B cell (primary cell): ENCODE data around the gene UBE4A. TPM values are rescaled to one million over a fixed set of nuclear protein-coding genes. Genes with fewer than 3 reads are reported as not detected.

Source experiments
- ATAC-seq: fragments of 200-7000 bp; cut with Tn5 transposase; one replicate; pipeline ENCODE4 v1.10.0; 2021; ENCODE audit warnings: low read depth, mild to moderate bottlenecking, moderate number of reproducible peaks, moderate library complexity
- CTCF ChIA-PET: fragments of 350-600 bp; sonication (Branson Sonifier 250); formaldehyde crosslinking; loops from one replicate; lab custom pipeline; 2021; ENCODE audit warnings: antibody characterized with exemption, inconsistent platforms; lab: Charles Lee
- POLR2A ChIA-PET: fragments of 350-600 bp; sonication (Branson Sonifier 250); formaldehyde crosslinking; loops from one replicate; lab custom pipeline; 2021; ENCODE audit warnings: antibody characterized with exemption; lab: Charles Lee
- DNase-seq: peaks from one replicate; pipeline ENCODE4 v3.0.0; 2013
- H2AFZ ChIP-seq: 2 replicates; pipeline ENCODE4 v1.6.1; 2012; ENCODE audit warnings: mild to moderate bottlenecking, low read depth, low read length; ENCODE audit not compliant: insufficient read depth, poor library complexity, severe bottlenecking
- H3K27ac ChIP-seq, 2 donors: 1 replicate in 1 of 2; 2 replicates in 1 of 2; pipeline ENCODE4 v1.5.1; 2012 to 2013; ENCODE audit warnings: low read length in 2 of 2, mild to moderate bottlenecking in 2 of 2, moderate library complexity in 1 of 2
- H3K27me3 ChIP-seq, 4 experiments: fragments of 200-600 bp in 1 of 4; sonication (generic) in 1 of 4; replicated peaks in 1 of 4; 1 replicate in 2 of 4; 2 replicates in 2 of 4; pipeline versions ENCODE4 v1.6.1 to v1.7.0; 2013 to 2016; ENCODE audit warnings: low read length in 3 of 4, mild to moderate bottlenecking in 2 of 4, mixed read lengths in 1 of 4, moderate library complexity in 1 of 4; ENCODE audit not compliant: insufficient read depth in 4 of 4, control insufficient read depth in 3 of 4; ENCODE audit errors: control extremely low read depth in 1 of 4
- H3K36me3 ChIP-seq, 2 experiments: replicated peaks in 1 of 2; 1 replicate in 1 of 2; 2 replicates in 1 of 2; pipeline versions ENCODE4 v1.6.1 to v1.7.1; 2013; ENCODE audit warnings: low read length in 1 of 2; ENCODE audit not compliant: insufficient read depth in 2 of 2, control insufficient read depth in 1 of 2; ENCODE audit errors: control extremely low read depth in 1 of 2, extremely low read depth in 1 of 2
- H3K4me1 ChIP-seq, 2 donors: fragments of 200-600 bp in 1 of 2; sonication (generic) in 1 of 2; 1 replicate in 1 of 2; 2 replicates in 1 of 2; pipeline versions ENCODE4 v1.5.1 to v1.6.1; 2013 to 2017; ENCODE audit warnings: low read length in 2 of 2; ENCODE audit not compliant: control insufficient read depth in 2 of 2, insufficient read depth in 2 of 2
- H3K4me2 ChIP-seq: replicated peaks from 2 replicates; pipeline ENCODE3; 2012; ENCODE audit warnings: mild to moderate bottlenecking, low read depth, low read length; ENCODE audit not compliant: poor library complexity, severe bottlenecking
- H3K4me3 ChIP-seq, 5 experiments: fragments of 200-600 bp in 1 of 5; sonication (generic) in 1 of 5; 1 replicate in 3 of 5; 2 replicates in 2 of 5; pipeline versions ENCODE4 v1.5.1 to v1.7.0; 2011 to 2016; ENCODE audit warnings: low read length in 4 of 5, mild to moderate bottlenecking in 4 of 5, low read depth in 2 of 5, control low read depth in 1 of 5, moderate library complexity in 1 of 5; ENCODE audit not compliant: insufficient read depth in 1 of 5; ENCODE audit errors: control extremely low read depth in 1 of 5, extremely low read depth in 1 of 5
- H3K79me2 ChIP-seq: fragments of 200-600 bp; sonication (generic); one replicate; pipeline ENCODE4 v1.6.0; 2016; ENCODE audit warnings: low read length; ENCODE audit not compliant: control insufficient read depth, insufficient read depth
- H3K9ac ChIP-seq: fragments of 200-600 bp; sonication (generic); 2 replicates; pipeline ENCODE4 v1.6.1; 2017; ENCODE audit warnings: mild to moderate bottlenecking, low read length, moderate library complexity
- H3K9me3 ChIP-seq, 3 donors: one replicate each; pipeline versions ENCODE4 v1.6.1 to v1.7.1; 2013; ENCODE audit warnings: low read length in 2 of 3; ENCODE audit not compliant: control insufficient read depth in 2 of 3, insufficient read depth in 1 of 3; ENCODE audit errors: control extremely low read depth in 1 of 3
- H4K20me1 ChIP-seq: 2 replicates; pipeline ENCODE4 v1.6.0; 2012; ENCODE audit warnings: mild to moderate bottlenecking, low read length; ENCODE audit not compliant: insufficient read depth, control insufficient read depth, poor library complexity, severe bottlenecking
- H3K27ac Mint-ChIP-seq: one replicate; pipeline ENCODE4 v1.8.0; 2021; ENCODE audit warnings: mixed read lengths
- H3K27me3 Mint-ChIP-seq: one replicate; pipeline ENCODE4 v1.8.0; 2021; ENCODE audit warnings: mixed read lengths
- H3K4me1 Mint-ChIP-seq: one replicate; pipeline ENCODE4 v1.8.0; 2021; ENCODE audit warnings: mixed read lengths
- H3K4me3 Mint-ChIP-seq: one replicate; pipeline ENCODE4 v1.8.0; 2021; ENCODE audit warnings: mixed read lengths
- H3K9me3 Mint-ChIP-seq: one replicate; pipeline ENCODE4 v1.8.0; 2022; ENCODE audit warnings: mixed read lengths; ENCODE audit not compliant: insufficient read depth
- CTCF ChIP-seq: fragments of 200-600 bp; IDR thresholded peaks from one replicate; pipeline ENCODE4 v1.8.0; 2022; ENCODE audit warnings: antibody characterized with exemption, mild to moderate bottlenecking
- EZH2 ChIP-seq: IDR thresholded peaks from 2 replicates; pipeline ENCODE4 v1.6.1; 2012; ENCODE audit warnings: borderline replicate concordance, low read depth, mild to moderate bottlenecking, moderate library complexity, low read length; ENCODE audit not compliant: insufficient read depth, poor library complexity, severe bottlenecking
- WGBS: methylation state at CpG from one replicate; pipeline ENCODE4 v1.1.5; 2013; ENCODE audit warnings: missing lambda C conversion rate; ENCODE audit not compliant: insufficient coverage; 5-methylcytosine and 5-hydroxymethylcytosine counted together
- intact Hi-C: fragments of 100-400 bp; cut with micrococcal nuclease; formaldehyde crosslinking; loops from one replicate; pipeline ENCODE4 v1.10.0; 2022
- polyA plus RNA-seq: library from polyadenylated mRNA; depleted of rRNA; stranded (reverse); fragments of >200 nt; gene quantifications from 2 replicates; pipeline ENCODE4 v1.2.3, GENCODE V29; 2012
- total RNA-seq, 2 donors: library from RNA; stranded (reverse); fragments of 120-200 nt in 1 of 2; gene quantifications; 1 replicate in 1 of 2; 2 replicates in 1 of 2; pipeline versions ENCODE4 v1.2.3 to v1.2.4, GENCODE V29; 2013 to 2022

UBE4A gene
- total and polyA plus RNA-seq, 2 donors (not counting 1 experiment from before 2014, with no cell fraction given), result 14.7 to 37.3 TPM

GRCh38 chr11:118436639-118437207 is 77.3 kb downstream of the UBE4A start:
- intact Hi-C loops, result loop anchor here (1.0 to 10.0 kb wide), 7 partner anchors 52 to 619 kb away; partner anchors contain the start of genes ARCN1, DDX6, MPZL3 and UBE4A
- no peak for DNase-seq
- WGBS, result 0% methylated on average over 50 of the region's 55 CpGs

More at GRCh38 chr11:118436639-118437207, 77.3 kb downstream of the UBE4A start:
- peaks cover 29 to 32% of the 10 kb centered on the region in 2 donors for H3K4me1 ChIP-seq
- H2AFZ ChIP-seq, result peak overlapping the region; percentile 54
- H3K4me3 Mint-ChIP-seq, result peak overlapping the region; percentile 96
- H3K4me1 Mint-ChIP-seq, result peaks cover 49% of the 10 kb centered on the region
- H4K20me1 ChIP-seq, result peaks cover 45% of the 10 kb centered on the region
- H3K27me3 Mint-ChIP-seq, result no peaks in the 10 kb centered on the region
- H3K4me3 ChIP-seq, result peak overlapping the region; percentile 66 to 89 (median 80)
- H3K4me2 ChIP-seq, result peak overlapping the region; percentile 95
- peak overlapping the region; percentile 95 for H3K27ac Mint-ChIP-seq
- H3K9me3 Mint-ChIP-seq, result no peaks in the 10 kb centered on the region
- no peak for TF ChIP-seq CTCF
- no peak for TF ChIP-seq EZH2
- H3K9me3 ChIP-seq, result no peaks in the 10 kb centered on the region
- peak overlapping the region; percentile 77 for H3K9ac ChIP-seq
- peak; percentile 8 for ATAC-seq
- ChIA-PET POLR2A (interaction anchor here (1.2 to 2.5 kb wide), 3 partner anchors 20 to 582 kb away, joined by 3 to 28 read pairs (median 3); partner anchors contain the start of genes ATP5MG, RPS25 and TRAPPC4), CTCF (interaction anchor here (1.4 to 2.6 kb wide), 3 partner anchors 8 to 52 kb away, joined by 6 to 11 read pairs (median 7); partner anchors contain the start of gene ATP5MG)
- peaks cover 0 to 7% of the 10 kb centered on the region in 2 experiments for H3K36me3 ChIP-seq
- H3K27ac ChIP-seq, result peak overlapping the region; percentile 83 to 94
- no peaks in the 10 kb centered on the region for H3K27me3 ChIP-seq
- H3K79me2 ChIP-seq, result peaks cover 51% of the 10 kb centered on the region
